ENCODE data around the gene SLIT3. TPM values are rescaled to one million over a fixed set of nuclear protein-coding genes. Genes with fewer than 3 reads are reported as not detected.

The SLIT3 gene
- total RNA-seq, 3 donors from 2014 or later (not counting 1 experiment from before 2014, with no cell fraction given) = 0.34 to 0.80 TPM; not detected in 1

DNA sequence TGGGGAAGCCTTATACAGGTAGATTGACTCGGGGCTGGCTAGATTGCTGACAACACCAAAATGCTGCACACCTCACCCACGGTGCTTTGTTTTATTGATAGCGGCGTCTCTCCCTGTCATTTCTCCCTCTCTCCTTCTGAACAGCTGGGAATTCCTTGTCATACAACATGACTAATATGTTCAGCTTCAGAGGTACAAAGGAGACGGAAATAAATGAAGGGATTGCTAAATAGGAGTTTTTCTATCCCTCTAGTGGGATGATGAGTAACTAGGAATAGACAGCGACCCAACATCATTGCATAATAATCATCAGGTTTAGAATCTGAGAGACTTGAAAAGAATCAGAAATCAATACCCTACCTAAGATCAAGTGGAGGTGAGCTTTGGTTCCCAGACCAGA is 384.1 kb downstream of the SLIT3 start:
- peaks cover 20% of the 10 kb centered on the region for H3K27me3 ChIP-seq (ENCODE audit: control insufficient read depth, insufficient read depth, low read length)
- Mint-ChIP-seq H3K36me3 (no peaks in the 10 kb centered on the region), H3K27ac (no peak overlapping the region), H3K9me3 (no peaks in the 10 kb centered on the region), H3K4me1 (no peaks in the 10 kb centered on the region), H3K4me3 (no peak overlapping the region), H3K27me3 (ENCODE audit: low read depth in 2 of 2) (peaks cover 38 to 41% of the 10 kb centered on the region in 2 donors)
- no peaks in the 10 kb centered on the region for H3K36me3 ChIP-seq (ENCODE audit: control insufficient read depth, insufficient read depth, low read length)
- no peak for ATAC-seq
- no peak for DNase-seq
- H3K27ac ChIP-seq (ENCODE audit: low read length) = no peak overlapping the region
- H3K4me3 ChIP-seq (ENCODE audit: low read length) = no peak overlapping the region
- H3K9me3 ChIP-seq (ENCODE audit: control insufficient read depth, insufficient read depth, low read length) = no peaks in the 10 kb centered on the region
- 98% methylated on average over 5 of the region's 6 CpGs for WGBS (ENCODE audit: insufficient coverage)
- H3K4me1 ChIP-seq (ENCODE audit: control insufficient read depth, insufficient read depth, low read length) = peaks cover 5% of the 10 kb centered on the region
- TF ChIP-seq, protein P1, sequence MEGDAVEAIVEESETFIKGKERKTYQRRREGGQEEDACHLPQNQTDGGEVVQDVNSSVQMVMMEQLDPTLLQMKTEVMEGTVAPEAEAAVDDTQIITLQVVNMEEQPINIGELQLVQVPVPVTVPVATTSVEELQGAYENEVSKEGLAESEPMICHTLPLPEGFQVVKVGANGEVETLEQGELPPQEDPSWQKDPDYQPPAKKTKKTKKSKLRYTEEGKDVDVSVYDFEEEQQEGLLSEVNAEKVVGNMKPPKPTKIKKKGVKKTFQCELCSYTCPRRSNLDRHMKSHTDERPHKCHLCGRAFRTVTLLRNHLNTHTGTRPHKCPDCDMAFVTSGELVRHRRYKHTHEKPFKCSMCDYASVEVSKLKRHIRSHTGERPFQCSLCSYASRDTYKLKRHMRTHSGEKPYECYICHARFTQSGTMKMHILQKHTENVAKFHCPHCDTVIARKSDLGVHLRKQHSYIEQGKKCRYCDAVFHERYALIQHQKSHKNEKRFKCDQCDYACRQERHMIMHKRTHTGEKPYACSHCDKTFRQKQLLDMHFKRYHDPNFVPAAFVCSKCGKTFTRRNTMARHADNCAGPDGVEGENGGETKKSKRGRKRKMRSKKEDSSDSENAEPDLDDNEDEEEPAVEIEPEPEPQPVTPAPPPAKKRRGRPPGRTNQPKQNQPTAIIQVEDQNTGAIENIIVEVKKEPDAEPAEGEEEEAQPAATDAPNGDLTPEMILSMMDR (IDR thresholded peaks at IDR 0.05) = no peak
- intact Hi-C loops (cut with micrococcal nuclease) = no loop called here

DNA sequence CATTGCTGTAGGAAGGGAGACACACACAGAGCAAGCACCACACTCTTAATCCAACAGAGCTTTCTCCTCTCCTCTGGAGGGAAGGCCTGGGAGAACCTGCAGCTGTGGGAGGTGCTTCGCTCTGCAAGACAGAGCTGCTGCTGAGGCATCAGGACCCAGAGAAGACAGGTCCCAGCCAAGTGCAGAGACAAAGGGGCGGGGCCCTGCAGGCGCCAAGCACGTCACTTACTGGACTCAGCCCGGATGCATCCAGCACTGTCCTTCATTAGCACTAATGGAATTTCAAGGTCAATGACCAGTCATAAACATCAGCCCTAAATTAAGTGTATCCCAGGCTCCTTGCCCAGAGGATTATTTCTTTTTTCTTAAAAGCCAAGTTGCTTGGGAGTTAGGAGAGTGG is 384.7 kb downstream of the SLIT3 start:
- peaks cover 20% of the 10 kb centered on the region for H3K27me3 ChIP-seq (ENCODE audit: control insufficient read depth, insufficient read depth, low read length)
- H3K27ac Mint-ChIP-seq = no peak overlapping the region
- H3K4me1 ChIP-seq (ENCODE audit: control insufficient read depth, insufficient read depth, low read length) = peaks cover 5% of the 10 kb centered on the region
- 88% methylated on average over 5 of the region's 5 CpGs for WGBS (ENCODE audit: insufficient coverage)
- ATAC-seq = no peak
- DNase-seq = no peak
- no peak overlapping the region for H3K4me3 Mint-ChIP-seq
- H3K36me3 Mint-ChIP-seq = no peaks in the 10 kb centered on the region
- H3K27ac ChIP-seq (ENCODE audit: low read length) = no peak overlapping the region
- intact Hi-C loops (cut with micrococcal nuclease) = no loop called here
- H3K4me1 Mint-ChIP-seq = no peaks in the 10 kb centered on the region
- H3K4me3 ChIP-seq (ENCODE audit: low read length) = no peak overlapping the region
- TF ChIP-seq, protein P1 (IDR thresholded peaks at IDR 0.05) = no peak
- no peaks in the 10 kb centered on the region for H3K9me3 ChIP-seq (ENCODE audit: control insufficient read depth, insufficient read depth, low read length)
- no peaks in the 10 kb centered on the region for H3K9me3 Mint-ChIP-seq
- H3K36me3 ChIP-seq (ENCODE audit: control insufficient read depth, insufficient read depth, low read length) = no peaks in the 10 kb centered on the region
- peaks cover 34 to 36% of the 10 kb centered on the region in 2 donors for H3K27me3 Mint-ChIP-seq (ENCODE audit: low read depth in 2 of 2)

DNA sequence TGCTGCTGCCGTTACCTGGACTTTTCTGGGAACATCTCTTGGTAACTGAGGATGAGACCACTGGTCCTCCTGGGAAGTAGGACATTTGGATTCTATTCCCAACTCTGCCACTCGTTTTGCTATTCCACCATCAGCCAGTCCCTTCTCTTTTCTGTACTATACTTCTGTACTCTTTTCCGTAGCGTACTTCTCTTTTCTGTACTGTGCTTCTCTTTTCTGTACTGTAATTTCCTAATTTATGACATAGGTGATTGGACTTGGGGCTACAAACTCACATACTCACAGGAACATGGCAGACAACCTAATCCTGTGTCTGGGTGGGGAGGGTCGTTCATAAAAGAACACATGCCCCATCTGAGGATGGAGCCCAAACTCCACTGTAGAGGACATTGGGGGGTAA is 386.4 kb downstream of the SLIT3 start:
- peaks cover 7% of the 10 kb centered on the region for H3K27me3 ChIP-seq (ENCODE audit: control insufficient read depth, insufficient read depth, low read length)
- H3K27me3 Mint-ChIP-seq (ENCODE audit: low read depth in 2 of 2) = peaks cover 18% of the 10 kb centered on the region in 2 donors
- H3K4me1 ChIP-seq (ENCODE audit: control insufficient read depth, insufficient read depth, low read length) = no peaks in the 10 kb centered on the region
- DNase-seq (no peak), ATAC-seq (no peak)
- H3K36me3 ChIP-seq (ENCODE audit: control insufficient read depth, insufficient read depth, low read length) = no peaks in the 10 kb centered on the region
- no peaks in the 10 kb centered on the region for H3K36me3 Mint-ChIP-seq
- no peaks in the 10 kb centered on the region for H3K4me1 Mint-ChIP-seq
- no peak overlapping the region for H3K4me3 Mint-ChIP-seq
- no peaks in the 10 kb centered on the region for H3K9me3 ChIP-seq (ENCODE audit: control insufficient read depth, insufficient read depth, low read length)
- no peak overlapping the region for H3K4me3 ChIP-seq (ENCODE audit: low read length)
- H3K27ac ChIP-seq (ENCODE audit: low read length) = no peak overlapping the region
- H3K9me3 Mint-ChIP-seq = no peaks in the 10 kb centered on the region
- TF ChIP-seq, protein P1 (IDR thresholded peaks at IDR 0.05) = no peak
- 27% methylated on average over 5 of the region's 5 CpGs for WGBS (ENCODE audit: insufficient coverage)
- no peak overlapping the region for H3K27ac Mint-ChIP-seq
- intact Hi-C loops (cut with micrococcal nuclease) = no loop called here

DNA sequence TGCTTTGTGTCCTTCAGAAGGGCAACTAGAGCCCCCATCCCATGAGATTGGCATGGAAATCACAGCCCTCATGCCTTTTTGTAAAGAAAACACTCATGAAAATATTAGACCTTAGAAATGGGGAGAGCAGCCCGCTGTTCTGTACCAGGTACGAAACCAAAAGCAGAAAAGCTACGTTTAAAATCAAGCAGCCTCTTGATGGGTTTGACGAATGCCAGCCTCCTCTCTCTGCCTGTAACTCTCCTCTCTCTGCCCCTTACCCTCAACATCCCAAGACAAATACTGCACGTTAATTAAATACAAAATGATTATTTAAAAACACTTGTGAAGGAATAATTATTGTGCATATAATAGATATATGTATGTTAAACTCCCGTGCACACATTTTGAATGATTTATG is 390.1 kb downstream of the SLIT3 start:
- Mint-ChIP-seq H3K36me3 (no peaks in the 10 kb centered on the region), H3K4me1 (no peaks in the 10 kb centered on the region), H3K4me3 (no peak overlapping the region), H3K27ac (no peak overlapping the region), H3K27me3 (ENCODE audit: low read depth in 2 of 2) (peaks cover 0 to 5% of the 10 kb centered on the region in 2 donors), H3K9me3 (no peaks in the 10 kb centered on the region)
- Histone ChIP-seq H3K27me3 (ENCODE audit: control insufficient read depth, insufficient read depth, low read length) (no peaks in the 10 kb centered on the region), H3K4me1 (ENCODE audit: control insufficient read depth, insufficient read depth, low read length) (no peaks in the 10 kb centered on the region), H3K36me3 (ENCODE audit: control insufficient read depth, insufficient read depth, low read length) (no peaks in the 10 kb centered on the region), H3K4me3 (ENCODE audit: low read length) (no peak overlapping the region), H3K9me3 (ENCODE audit: control insufficient read depth, insufficient read depth, low read length) (no peaks in the 10 kb centered on the region), H3K27ac (ENCODE audit: low read length) (no peak overlapping the region)
- DNase-seq = no peak
- ATAC-seq = no peak
- WGBS (ENCODE audit: insufficient coverage) = 91% methylated on average over 5 of the region's 6 CpGs
- TF ChIP-seq, protein P1 (IDR thresholded peaks at IDR 0.05) = no peak
- intact Hi-C loops (cut with micrococcal nuclease) = no loop called here

Measured in natural killer cell (primary cell).